Measurements from ENCODE around the gene IFT27.

DNA sequence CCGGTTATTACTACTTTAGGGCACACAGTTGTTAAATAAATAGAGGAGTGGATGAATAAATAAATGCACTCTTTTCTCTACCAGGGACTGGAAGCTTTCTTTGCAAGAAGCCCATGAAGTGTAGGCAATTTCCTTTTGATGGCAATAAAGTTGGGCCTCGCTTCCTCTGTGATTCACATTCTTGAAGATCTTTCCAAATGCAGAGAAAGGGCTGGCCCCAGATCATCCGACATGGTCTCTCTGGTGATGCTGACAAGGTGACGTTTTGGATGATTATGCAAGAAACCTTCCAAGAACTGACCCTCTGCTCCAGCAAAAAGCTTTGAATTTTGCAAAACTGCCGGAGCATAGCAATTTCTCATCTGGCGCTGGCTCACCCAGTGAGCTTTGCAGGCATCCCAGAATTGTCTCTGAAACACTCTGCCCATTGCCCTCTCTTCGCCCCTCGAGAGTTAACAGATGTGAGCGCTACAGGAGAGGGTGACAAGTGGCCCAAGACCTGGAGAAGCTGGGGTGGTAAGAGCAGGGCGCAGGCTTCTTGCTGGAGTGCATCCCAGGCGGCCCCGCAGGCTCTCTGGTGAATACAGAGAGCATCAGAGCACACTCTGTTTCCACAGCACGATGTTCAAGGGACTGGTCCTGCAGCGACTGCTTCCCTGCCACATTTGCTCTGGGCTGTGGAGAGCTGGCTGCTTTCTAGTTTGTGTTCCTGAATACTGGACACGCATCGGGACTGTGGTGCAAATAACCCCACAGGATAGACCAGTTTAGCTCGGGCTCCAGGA, 11.5 kb upstream of the IFT27 start:
- TF ChIP-seq, protein P1, sequence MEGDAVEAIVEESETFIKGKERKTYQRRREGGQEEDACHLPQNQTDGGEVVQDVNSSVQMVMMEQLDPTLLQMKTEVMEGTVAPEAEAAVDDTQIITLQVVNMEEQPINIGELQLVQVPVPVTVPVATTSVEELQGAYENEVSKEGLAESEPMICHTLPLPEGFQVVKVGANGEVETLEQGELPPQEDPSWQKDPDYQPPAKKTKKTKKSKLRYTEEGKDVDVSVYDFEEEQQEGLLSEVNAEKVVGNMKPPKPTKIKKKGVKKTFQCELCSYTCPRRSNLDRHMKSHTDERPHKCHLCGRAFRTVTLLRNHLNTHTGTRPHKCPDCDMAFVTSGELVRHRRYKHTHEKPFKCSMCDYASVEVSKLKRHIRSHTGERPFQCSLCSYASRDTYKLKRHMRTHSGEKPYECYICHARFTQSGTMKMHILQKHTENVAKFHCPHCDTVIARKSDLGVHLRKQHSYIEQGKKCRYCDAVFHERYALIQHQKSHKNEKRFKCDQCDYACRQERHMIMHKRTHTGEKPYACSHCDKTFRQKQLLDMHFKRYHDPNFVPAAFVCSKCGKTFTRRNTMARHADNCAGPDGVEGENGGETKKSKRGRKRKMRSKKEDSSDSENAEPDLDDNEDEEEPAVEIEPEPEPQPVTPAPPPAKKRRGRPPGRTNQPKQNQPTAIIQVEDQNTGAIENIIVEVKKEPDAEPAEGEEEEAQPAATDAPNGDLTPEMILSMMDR (optimal IDR thresholded peaks at IDR 0.05 in 1 of 3, IDR thresholded peaks at IDR 0.05 in 1 of 3, conservative IDR thresholded peaks at IDR 0.05 in 1 of 3; ENCODE audit: extremely low read depth in 1 of 3, insufficient read depth in 2 of 3, low read length in 3 of 3): no peak
- no peak for TF ChIP-seq EZH2 (IDR thresholded peaks at IDR 0.05; ENCODE audit: low read length)
